GM12878 (cell line): ENCODE results near the gene MTAP. TPM values are rescaled to one million over a fixed set of nuclear protein-coding genes. Genes with fewer than 3 reads are reported as not detected.

Experiments used
- ATAC-seq: fragments of 200-7000 bp; cut with Tn5 transposase; 3 replicates; pipeline ENCODE4 v1.9.1; 2020; ENCODE audit warnings: mild to moderate bottlenecking, moderate library complexity
- BruUV-seq: library from RNA; stranded (reverse); fragments of 400-500 nt; replicated peaks from 2 replicates; lab custom pipeline; 2021; lab: Mats Ljungman, UMichigan
- CTCF ChIA-PET: fragments of 300-600 bp; sonication (Branson Sonifier 250); formaldehyde crosslinking; extraction: SDS; loops from one replicate; lab custom pipeline; 2021; ENCODE audit warnings: inconsistent platforms; lab: Yijun Ruan, JAX
- POLR2A ChIA-PET: fragments of 350-600 bp; formaldehyde crosslinking; extraction: SDS; loops from one replicate; lab custom pipeline; 2021; ENCODE audit warnings: inconsistent platforms; lab: Charles Lee
- RAD21 ChIA-PET: fragments of 300-600 bp; sonication (Branson Sonifier 250); formaldehyde crosslinking; loops from one replicate; lab custom pipeline; 2023; ENCODE audit warnings: antibody characterized with exemption; ENCODE audit not compliant: unreplicated experiment; lab: Charles Lee
- SMC1A ChIA-PET: fragments of 300-600 bp; sonication (Branson Sonifier 250); formaldehyde crosslinking; loops from one replicate; lab custom pipeline; 2023; ENCODE audit not compliant: unreplicated experiment, uncharacterized antibody; lab: Charles Lee
- DNase-seq: peaks from one replicate; pipeline ENCODE4 v3.0.0-alpha.2; 2011; ENCODE audit warnings: low read depth, low spot score
- FAIRE-seq: peaks from 3 replicates; lab custom pipeline; 2011; peaks lifted over from hg19 to GRCh38; lab: Jason Lieb, UNC
- H2AFZ ChIP-seq: 2 replicates; pipeline ENCODE4 v1.6.0; 2011; ENCODE audit warnings: low read depth, low read length, control low read depth; ENCODE audit not compliant: control insufficient read depth
- H3K27ac ChIP-seq: 2 replicates; pipeline ENCODE4 v1.5.1; 2011; ENCODE audit warnings: control low read depth; ENCODE audit not compliant: control insufficient read depth, insufficient read depth
- H3K27me3 ChIP-seq, 2 experiments: replicated peaks in 1 of 2; 2 replicates each; pipeline versions ENCODE4 v1.6.0 to v1.6.1; 2011; ENCODE audit warnings: low read length in 1 of 2; ENCODE audit not compliant: control insufficient read depth in 2 of 2, insufficient read depth in 2 of 2
- H3K36me3 ChIP-seq, 2 experiments: 2 replicates each; pipeline ENCODE4 v1.5.1; 2011; ENCODE audit warnings: low read length in 1 of 2; ENCODE audit not compliant: control insufficient read depth in 2 of 2, insufficient read depth in 2 of 2
- H3K4me1 ChIP-seq: 2 replicates; pipeline ENCODE4 v1.6.1; 2011; ENCODE audit warnings: mild to moderate bottlenecking, low read length, moderate library complexity, mixed read lengths; ENCODE audit not compliant: control insufficient read depth, insufficient read depth
- H3K4me2 ChIP-seq: 2 replicates; pipeline ENCODE4 v1.6.0; 2011; ENCODE audit warnings: control low read depth; ENCODE audit not compliant: control insufficient read depth, insufficient read depth
- H3K4me3 ChIP-seq: fragments of 200-600 bp; sonication (generic); 2 replicates; pipeline ENCODE4 v1.5.1; 2016
- H3K79me2 ChIP-seq: 2 replicates; pipeline ENCODE4 v1.6.0; 2011; ENCODE audit warnings: low read length; ENCODE audit not compliant: control insufficient read depth, insufficient read depth
- H3K9ac ChIP-seq: 2 replicates; pipeline ENCODE4 v1.8.0; 2011; ENCODE audit warnings: low read length, control low read depth, mixed read lengths; ENCODE audit not compliant: control insufficient read depth, insufficient read depth
- H3K9me3 ChIP-seq: replicated peaks from 3 replicates; pipeline ENCODE4 v1.5.1; 2011; ENCODE audit warnings: mild to moderate bottlenecking, low read length; ENCODE audit not compliant: control insufficient read depth, insufficient read depth
- H4K20me1 ChIP-seq: 2 replicates; pipeline ENCODE4 v1.6.0; 2011; ENCODE audit not compliant: control insufficient read depth, insufficient read depth
- BCL3 ChIP-seq: IDR thresholded peaks from 2 replicates; pipeline ENCODE4 v1.6.1; 2011; ENCODE audit warnings: borderline replicate concordance, low read depth, mild to moderate bottlenecking, moderate library complexity, low read length; ENCODE audit not compliant: insufficient read depth, poor library complexity, severe bottlenecking
- BHLHE40 ChIP-seq, 2 experiments: fragments of 450-650 bp in 1 of 2; IDR thresholded peaks; 2 replicates each; pipeline ENCODE4 v1.6.1; 2011 to 2017; ENCODE audit warnings: low read depth in 2 of 2, borderline replicate concordance in 1 of 2, improper control_type of control experiment in 1 of 2, low read length in 1 of 2, mild to moderate bottlenecking in 1 of 2
- CBX5 ChIP-seq: sonication (generic); IDR thresholded peaks from 2 replicates; pipeline ENCODE4 v1.6.1; 2016; ENCODE audit warnings: low read depth, moderate library complexity, mild to moderate bottlenecking, inconsistent platforms
- EED ChIP-seq: sonication (generic); IDR thresholded peaks from 2 replicates; pipeline ENCODE4 v1.6.1; 2016; ENCODE audit warnings: antibody characterized with exemption, low read depth
- NBN ChIP-seq: fragments of 450-650 bp; IDR thresholded peaks from 2 replicates; pipeline ENCODE4 v1.6.1; 2016
- NR2F1 ChIP-seq: fragments of 450-650 bp; conservative IDR thresholded peaks from 2 replicates; pipeline ENCODE4 v1.6.1; 2017; ENCODE audit warnings: mild to moderate bottlenecking
- RAD21 ChIP-seq: IDR thresholded peaks from 2 replicates; pipeline ENCODE4 v1.6.1; 2011; ENCODE audit warnings: mild to moderate bottlenecking, low read depth, low read length, moderate library complexity; ENCODE audit not compliant: insufficient read depth
- SKIL ChIP-seq: fragments of 450-650 bp; IDR thresholded peaks from 2 replicates; pipeline ENCODE4 v1.6.1; 2017; ENCODE audit warnings: mild to moderate bottlenecking, low read depth, inconsistent platforms; ENCODE audit not compliant: poor library complexity, severe bottlenecking
- WGBS: methylation state at CpG from one replicate; pipeline ENCODE4 v1.1.6; 2016; ENCODE audit warnings: low lambda C conversion rate; ENCODE audit not compliant: insufficient replicate concordance, insufficient coverage; ENCODE audit errors: missing lambda C conversion rate; 5-methylcytosine and 5-hydroxymethylcytosine counted together
- in situ Hi-C: fragments of 300-500 bp; cut with MboI; formaldehyde crosslinking; loops from 9 replicates; pipeline ENCODE4 v1.14.3; 2018; ENCODE audit warnings: mixed read lengths
- intact Hi-C: fragments of 100-400 bp; cut with micrococcal nuclease; formaldehyde crosslinking; loops from one replicate; pipeline ENCODE4 v1.14.2; 2022; ENCODE audit not compliant: unreplicated experiment
- polyA plus RNA-seq, 11 experiments: library from polyadenylated mRNA; depleted of rRNA in 4 of 11; unstranded in 6 of 11; stranded (reverse) in 5 of 11; fragments of >200 nt; fragmentation: Nextera tagmentation in 4 of 11; fragmentation: Illumina TruSeq in 1 of 11; extraction: Ambion mirVana in 4 of 11; extraction: Trizol in 1 of 11; gene quantifications; 1 replicate in 1 of 11; 2 replicates in 10 of 11; pipeline versions ENCODE4 v1.2.1 to v1.2.3, GENCODE V29; 2011 to 2016; ENCODE audit warnings: inconsistent platforms in 2 of 11, missing spikeins in 2 of 11, low read depth in 1 of 11
- total RNA-seq, 4 experiments: library from RNA; depleted of rRNA in 3 of 4; stranded (reverse); fragments of >200 nt in 3 of 4; fragmentation: Illumina TruSeq in 1 of 4; extraction: Trizol in 1 of 4; gene quantifications; 2 replicates each; pipeline versions ENCODE4 v1.2.1 to v1.2.3, GENCODE V29; 2013 to 2021

Gene MTAP
- total and polyA plus RNA-seq, 10 of the 15 experiments (the other 5 are each of a cell fraction or from before 2014, with no cell fraction given): 16.4 to 29.9 (median 22.6) TPM

- no peaks in the 10 kb centered on the region for H3K9me3 ChIP-seq
- WGBS: 48% methylated on average over 6 of the region's 6 CpGs
- ATAC-seq (no peak), DNase-seq (no peak), FAIRE-seq (no peak)
- ChIA-PET SMC1A (interaction anchor here (0.6 to 2.0 kb wide), 11 partner anchors 11 to 880 kb away, joined by 3 to 9 read pairs (median 3); no protein-coding TSS in a partner anchor), POLR2A (no interaction called here), CTCF (interaction anchor here (0.6 to 3.2 kb wide), 27 partner anchors 9 to 629 kb away, joined by 3 to 16 read pairs (median 4); partner anchors contain the start of gene MTAP), RAD21 (interaction anchor here (0.6 to 1.8 kb wide), 5 partner anchors 29 to 922 kb away, joined by 3 to 6 read pairs (median 5); no protein-coding TSS in a partner anchor)
- intact Hi-C loops: loop anchor here (1.0 to 2.0 kb wide), 4 partner anchors 79 to 553 kb away; no protein-coding TSS in a partner anchor
- H2AFZ ChIP-seq: no peak overlapping the region
- in situ Hi-C loops: no loop called here
- H3K4me2 ChIP-seq: no peak overlapping the region
- H3K4me1 ChIP-seq: no peaks in the 10 kb centered on the region
- H4K20me1 ChIP-seq: no peaks in the 10 kb centered on the region
- H3K36me3 ChIP-seq: no peaks in the 10 kb centered on the region
- TF ChIP-seq CBX5: no peak
- H3K27me3 ChIP-seq: peaks cover 0 to 4% of the 10 kb centered on the region in 2 experiments; a peak in 2 of 4 replicates
- no TSS peak for BruUV-seq
- H3K27ac ChIP-seq: no peak overlapping the region
- no peak overlapping the region for H3K4me3 ChIP-seq
- no peak overlapping the region for H3K9ac ChIP-seq
- H3K79me2 ChIP-seq: no peaks in the 10 kb centered on the region
These were observed 13.7 kb upstream of the MTAP start for GRCh38 chr9:21788752-21789151.

GRCh38 chr9:21789541-21790037 lies 12.8 kb upstream of the MTAP start:
- RAD21 ChIA-PET: no interaction called here
- Histone ChIP-seq H3K27me3 (peaks cover 0 to 5% of the 10 kb centered on the region in 2 experiments; a peak in 2 of 4 replicates), H3K36me3 (no peaks in the 10 kb centered on the region), H3K27ac (no peak overlapping the region), H3K4me1 (no peaks in the 10 kb centered on the region), H3K9me3 (no peaks in the 10 kb centered on the region), H3K9ac (no peak overlapping the region), H3K4me3 (no peak overlapping the region), H2AFZ (peak overlapping the region; percentile 56), H4K20me1 (no peaks in the 10 kb centered on the region), H3K79me2 (no peaks in the 10 kb centered on the region), H3K4me2 (peak overlapping the region; percentile 66; the same call in 1 of the 2 replicates)
- in situ Hi-C loops (loop anchor here (5.0 to 10.0 kb wide), 2 partner anchors 322 to 555 kb away; no protein-coding TSS in a partner anchor), intact Hi-C loops (loop anchor here (1.0 to 2.0 kb wide), 4 partner anchors 80 to 554 kb away; no protein-coding TSS in a partner anchor)
- peak; percentile 99 for FAIRE-seq
- POLR2A ChIA-PET: no interaction called here
- ATAC-seq: peak; percentile 100
- no TSS peak for BruUV-seq
- SMC1A ChIA-PET: interaction anchor here (0.8 to 2.0 kb wide), 7 partner anchors 11 to 881 kb away, joined by 3 to 9 read pairs (median 3); no protein-coding TSS in a partner anchor
- DNase-seq: peak; percentile 40
- CTCF ChIA-PET: interaction anchor here (1.0 to 3.2 kb wide), 11 partner anchors 12 to 607 kb away, joined by 3 to 16 read pairs (median 6); partner anchors contain the start of gene MTAP
- WGBS: 5% methylated on average over 2 of the region's 2 CpGs
- peak; percentile 74 for TF ChIP-seq RAD21
- TF ChIP-seq BHLHE40 (IDR thresholded peaks at IDR 0.05; ENCODE audit: borderline replicate concordance in 1 of 2, low read depth in 2 of 2, low read length in 1 of 2): peak in 1 of 2 experiments; percentile 25; a peak in 2 of 4 replicates
- TF ChIP-seq EED: no peak
- TF ChIP-seq NR2F1: peak; percentile 65; the same call in 1 of the 2 replicates
- TF ChIP-seq NBN: 0 out of 2 replicates have a peak, but pooled peaks have one; percentile 54
- TF ChIP-seq BCL3: no peak
- peak; percentile 37 for TF ChIP-seq SKIL
